UCSD-AML1 (cell line): ENCODE results near the gene UBAC1.

Source experiments
- DNase-seq: peaks from one replicate; lab custom pipeline; 2025; ENCODE audit not compliant: unreplicated experiment; lab: John Stamatoyannopoulos, UW

Gene UBAC1

GRCh38 chr9:135885100-135885853, 75.9 kb downstream of the UBAC1 start:
- DNase-seq = no peak

- no peak for DNase-seq
Observed at GRCh38 chr9:135884328-135885035, 76.7 kb downstream of the UBAC1 start.

- DNase-seq = no peak
Observed at GRCh38 chr9:135883410-135884089, 77.6 kb downstream of the UBAC1 start.
